ENCODE results near the gene MAP2. TPM values are rescaled to one million over a fixed set of nuclear protein-coding genes. Genes with fewer than 3 reads are reported as not detected.
A peak's percentile ranks its signal among the peaks of the same experiment; 100 is the strongest.

MAP2 gene
- total RNA-seq, 1 donor from 2014 or later: 119 TPM

GRCh38 chr2:209662021-209662420, 238.2 kb downstream of the MAP2 start:
- peak overlapping the region; percentile 82 for H3K27ac Mint-ChIP-seq (ENCODE audit: unreplicated experiment)
- no peak for DNase-seq (ENCODE audit: low read depth, low spot score)
- H3K4me3 Mint-ChIP-seq: peak overlapping the region; percentile 90
- H3K36me3 Mint-ChIP-seq (ENCODE audit: low read depth): peaks cover 13% of the 10 kb centered on the region
- peaks cover 2% of the 10 kb centered on the region for H3K9me3 Mint-ChIP-seq
- no peaks in the 10 kb centered on the region for H3K27me3 Mint-ChIP-seq (ENCODE audit: low read depth)
- TF ChIP-seq CTCF (conservative IDR thresholded peaks at IDR 0.05): no peak
- peaks cover 53% of the 10 kb centered on the region for H3K4me1 Mint-ChIP-seq

- DNase-seq (ENCODE audit: low read depth, low spot score): no peak
- Mint-ChIP-seq H3K9me3 (peaks cover 2% of the 10 kb centered on the region), H3K36me3 (ENCODE audit: low read depth) (peaks cover 12% of the 10 kb centered on the region), H3K4me1 (peaks cover 60% of the 10 kb centered on the region), H3K4me3 (peak overlapping the region; percentile 83), H3K27ac (ENCODE audit: unreplicated experiment) (peak overlapping the region; percentile 67), H3K27me3 (ENCODE audit: low read depth) (no peaks in the 10 kb centered on the region)
- TF ChIP-seq CTCF (conservative IDR thresholded peaks at IDR 0.05): no peak
These were observed 239.3 kb downstream of the MAP2 start for GRCh38 chr2:209663139-209663538.

GRCh38 chr2:209663656-209664055, 239.8 kb downstream of the MAP2 start:
- TF ChIP-seq CTCF (conservative IDR thresholded peaks at IDR 0.05): no peak
- no peak for DNase-seq (ENCODE audit: low read depth, low spot score)
- no peaks in the 10 kb centered on the region for H3K27me3 Mint-ChIP-seq (ENCODE audit: low read depth)
- peak overlapping the region; percentile 83 for H3K4me3 Mint-ChIP-seq
- H3K9me3 Mint-ChIP-seq: peaks cover 2% of the 10 kb centered on the region
- peak overlapping the region; percentile 58 for H3K27ac Mint-ChIP-seq (ENCODE audit: unreplicated experiment)
- H3K4me1 Mint-ChIP-seq: peaks cover 61% of the 10 kb centered on the region
- peaks cover 12% of the 10 kb centered on the region for H3K36me3 Mint-ChIP-seq (ENCODE audit: low read depth)

- no peak for DNase-seq (ENCODE audit: low read depth, low spot score)
- Mint-ChIP-seq H3K9me3 (no peaks in the 10 kb centered on the region), H3K4me3 (peak overlapping the region; percentile 29), H3K36me3 (ENCODE audit: low read depth) (peaks cover 5% of the 10 kb centered on the region), H3K4me1 (peaks cover 76% of the 10 kb centered on the region), H3K27ac (ENCODE audit: unreplicated experiment) (peak overlapping the region; percentile 16), H3K27me3 (ENCODE audit: low read depth) (no peaks in the 10 kb centered on the region)
- no peak for TF ChIP-seq CTCF (conservative IDR thresholded peaks at IDR 0.05)
These were observed 242.4 kb downstream of the MAP2 start for GRCh38 chr2:209666296-209666695.

- H3K27me3 Mint-ChIP-seq (ENCODE audit: low read depth): no peaks in the 10 kb centered on the region
- no peak for DNase-seq (ENCODE audit: low read depth, low spot score)
- peaks cover 6% of the 10 kb centered on the region for H3K36me3 Mint-ChIP-seq (ENCODE audit: low read depth)
- H3K27ac Mint-ChIP-seq (ENCODE audit: unreplicated experiment): peak overlapping the region; percentile 59
- no peak for TF ChIP-seq CTCF (conservative IDR thresholded peaks at IDR 0.05)
- H3K4me1 Mint-ChIP-seq: peaks cover 59% of the 10 kb centered on the region
- H3K9me3 Mint-ChIP-seq: no peaks in the 10 kb centered on the region
- H3K4me3 Mint-ChIP-seq: peak overlapping the region; percentile 25
These were observed 247.3 kb downstream of the MAP2 start for GRCh38 chr2:209671020-209671680.

Measured in neural crest cell (in vitro differentiated cells).